A673 (cell line): ENCODE data around the gene TNKS1BP1. TPM values are rescaled to one million over a fixed set of nuclear protein-coding genes. Genes with fewer than 3 reads are reported as not detected.
A peak's percentile ranks its signal among the peaks of the same experiment; 100 is the strongest.

ENCODE experiments used
- BruUV-seq: library from RNA; stranded (reverse); fragments of 400-500 nt; replicated peaks from 2 replicates; lab custom pipeline; 2021; lab: Mats Ljungman, UMichigan
- CTCF ChIA-PET: fragments of 300-600 bp; sonication (Branson Sonifier 250); formaldehyde crosslinking; loops from one replicate; lab custom pipeline; 2022; ENCODE audit warnings: antibody characterized with exemption; lab: Charles Lee
- POLR2A ChIA-PET: fragments of 300-600 bp; sonication (Branson Sonifier 250); formaldehyde crosslinking; loops from one replicate; lab custom pipeline; 2022; ENCODE audit warnings: antibody characterized with exemption; ENCODE audit not compliant: low non-redundant PET; lab: Charles Lee
- DNase-seq: peaks from one replicate; pipeline ENCODE4 v3.0.0-alpha.2; 2015; ENCODE audit warnings: low spot score
- H3K27ac ChIP-seq: fragments of 200-600 bp; sonication (generic); 2 replicates; pipeline ENCODE4 v1.5.1; 2016; ENCODE audit warnings: mixed run types, low read depth, mild to moderate bottlenecking, mixed read lengths, antibody characterized with exemption, low read length; ENCODE audit not compliant: poor library complexity, severe bottlenecking
- H3K27me3 ChIP-seq: fragments of 200-600 bp; sonication (generic); replicated peaks from 2 replicates; pipeline ENCODE4 v1.6.1; 2017; ENCODE audit warnings: mixed run types, low read depth, mild to moderate bottlenecking, mixed read lengths, antibody characterized with exemption, low read length; ENCODE audit not compliant: insufficient read depth, poor library complexity
- H3K36me3 ChIP-seq: fragments of 200-600 bp; sonication (generic); 2 replicates; pipeline ENCODE4 v1.6.1; 2016; ENCODE audit warnings: mixed run types, mild to moderate bottlenecking, mixed read lengths, antibody characterized with exemption, low read length; ENCODE audit not compliant: insufficient read depth, poor library complexity, severe bottlenecking
- H3K4me1 ChIP-seq: fragments of 200-600 bp; sonication (generic); 2 replicates; pipeline ENCODE4 v1.6.1; 2017; ENCODE audit warnings: mixed run types, mild to moderate bottlenecking, mixed read lengths, antibody characterized with exemption, low read length; ENCODE audit not compliant: insufficient read depth, poor library complexity, severe bottlenecking
- H3K4me3 ChIP-seq: fragments of 200-600 bp; sonication (generic); 2 replicates; pipeline ENCODE4 v1.5.1; 2016; ENCODE audit warnings: low read depth, mixed run types, mild to moderate bottlenecking, mixed read lengths, low read length; ENCODE audit not compliant: poor library complexity, severe bottlenecking
- H3K9me3 ChIP-seq: fragments of 200-600 bp; sonication (generic); 2 replicates; pipeline ENCODE4 v1.6.1; 2016; ENCODE audit warnings: mixed run types, low read depth, mild to moderate bottlenecking, mixed read lengths, antibody characterized with exemption, low read length; ENCODE audit not compliant: poor library complexity, severe bottlenecking
- CTCF ChIP-seq: fragments of 300-800, 200-600 bp; sonication (generic); conservative IDR thresholded peaks from 2 replicates; pipeline ENCODE4 v1.5.1; 2017; ENCODE audit warnings: low read depth, mild to moderate bottlenecking, antibody characterized with exemption, low read length, moderate library complexity, mixed read lengths
- EZH2 ChIP-seq: fragments of 200-600 bp; sonication (generic); IDR thresholded peaks from 2 replicates; pipeline ENCODE4 v1.6.1; 2017; ENCODE audit warnings: borderline replicate concordance, low read depth, mild to moderate bottlenecking, mixed read lengths, antibody characterized with exemption, low read length; ENCODE audit not compliant: poor library complexity, severe bottlenecking
- intact Hi-C: fragments of 100-400 bp; cut with micrococcal nuclease; formaldehyde crosslinking; loops from one replicate; pipeline ENCODE4 v1.10.0; 2022; ENCODE audit not compliant: unreplicated experiment
- total RNA-seq: library from RNA; stranded (reverse); gene quantifications from 2 replicates; pipeline ENCODE4 v1.2.3, GENCODE V29; 2021

Gene TNKS1BP1
- total RNA-seq, 1 experiment from 2014 or later, result 80.4 TPM

- Histone ChIP-seq H3K36me3 (no peaks in the 10 kb centered on the region), H3K4me3 (no peak overlapping the region), H3K9me3 (no peaks in the 10 kb centered on the region), H3K27me3 (no peaks in the 10 kb centered on the region), H3K27ac (no peak overlapping the region), H3K4me1 (peaks cover 7% of the 10 kb centered on the region)
- CTCF ChIA-PET, result interaction anchor here (0.5 kb wide), 2 partner anchors 29 to 43 kb away, joined by 4 to 5 read pairs; no protein-coding TSS in a partner anchor
- intact Hi-C loops, result no loop called here
- no TSS peak for BruUV-seq
- POLR2A ChIA-PET, result interaction anchor here (0.6 kb wide), 1 partner anchor 180 kb away, joined by 5 read pairs; no protein-coding TSS in a partner anchor
- TF ChIP-seq EZH2 (no peak), CTCF (no peak)
- DNase-seq, result no peak
Observed at GRCh38 chr11:57278721-57279095, 46.0 kb downstream of the TNKS1BP1 start.

GRCh38 chr11:57277845-57278720, 46.7 kb downstream of the TNKS1BP1 start:
- H3K4me3 ChIP-seq, result peak overlapping the region; percentile 17
- BruUV-seq, result no TSS peak
- peaks cover 7% of the 10 kb centered on the region for H3K4me1 ChIP-seq
- intact Hi-C loops, result no loop called here
- ChIA-PET CTCF (interaction anchor here (0.5 to 1.0 kb wide), 3 partner anchors 27 to 43 kb away, joined by 3 to 5 read pairs (median 4); no protein-coding TSS in a partner anchor), POLR2A (interaction anchor here (0.6 kb wide), 1 partner anchor 180 kb away, joined by 5 read pairs; no protein-coding TSS in a partner anchor)
- peak; percentile 86 for DNase-seq
- H3K27ac ChIP-seq, result no peak overlapping the region
- peak; percentile 98 for TF ChIP-seq CTCF
- TF ChIP-seq EZH2, result no peak
- H3K27me3 ChIP-seq, result no peaks in the 10 kb centered on the region
- H3K36me3 ChIP-seq, result no peaks in the 10 kb centered on the region
- no peaks in the 10 kb centered on the region for H3K9me3 ChIP-seq

GRCh38 chr11:57276971-57277675, 47.6 kb downstream of the TNKS1BP1 start:
- intact Hi-C loops, result no loop called here

More at GRCh38 chr11:57276971-57277675, 47.6 kb downstream of the TNKS1BP1 start:
- CTCF ChIA-PET, result no interaction called here
- no peaks in the 10 kb centered on the region for H3K36me3 ChIP-seq
- DNase-seq, result no peak
- H3K27ac ChIP-seq, result no peak overlapping the region
- BruUV-seq, result no TSS peak
- TF ChIP-seq EZH2 (no peak), CTCF (no peak)
- no peaks in the 10 kb centered on the region for H3K27me3 ChIP-seq
- H3K9me3 ChIP-seq, result no peaks in the 10 kb centered on the region
- POLR2A ChIA-PET, result no interaction called here
- H3K4me1 ChIP-seq, result peaks cover 7% of the 10 kb centered on the region
- H3K4me3 ChIP-seq, result no peak overlapping the region
